ENCODE measurements around the gene FGFRL1.
"Not testable (repeated sequence)": the region's sequence is repeated elsewhere in the genome, so short reads cannot be mapped to it uniquely, and the experiment has no call there.

DNA sequence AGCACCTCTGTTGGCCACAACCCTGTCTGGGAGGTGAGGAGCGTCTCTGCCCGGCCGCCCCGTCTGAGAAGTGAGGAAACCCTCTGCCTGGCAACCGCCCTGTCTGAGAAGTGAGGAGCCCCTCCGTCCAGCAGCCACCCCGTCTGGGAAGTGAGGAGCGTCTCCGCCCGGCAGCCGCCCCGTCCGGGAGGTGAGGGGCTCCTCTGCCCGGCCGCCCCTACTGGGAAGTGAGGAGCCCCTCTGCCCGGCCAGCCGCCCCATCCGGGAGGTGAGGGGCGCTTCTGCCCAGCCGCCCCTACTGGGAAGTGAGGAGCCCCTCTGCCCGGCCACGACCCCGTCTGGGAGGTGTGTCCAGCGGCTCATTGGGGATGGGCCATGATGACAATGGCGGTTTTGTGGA, 35.4 kb upstream of the FGFRL1 start:
- TF ChIP-seq, protein P1, sequence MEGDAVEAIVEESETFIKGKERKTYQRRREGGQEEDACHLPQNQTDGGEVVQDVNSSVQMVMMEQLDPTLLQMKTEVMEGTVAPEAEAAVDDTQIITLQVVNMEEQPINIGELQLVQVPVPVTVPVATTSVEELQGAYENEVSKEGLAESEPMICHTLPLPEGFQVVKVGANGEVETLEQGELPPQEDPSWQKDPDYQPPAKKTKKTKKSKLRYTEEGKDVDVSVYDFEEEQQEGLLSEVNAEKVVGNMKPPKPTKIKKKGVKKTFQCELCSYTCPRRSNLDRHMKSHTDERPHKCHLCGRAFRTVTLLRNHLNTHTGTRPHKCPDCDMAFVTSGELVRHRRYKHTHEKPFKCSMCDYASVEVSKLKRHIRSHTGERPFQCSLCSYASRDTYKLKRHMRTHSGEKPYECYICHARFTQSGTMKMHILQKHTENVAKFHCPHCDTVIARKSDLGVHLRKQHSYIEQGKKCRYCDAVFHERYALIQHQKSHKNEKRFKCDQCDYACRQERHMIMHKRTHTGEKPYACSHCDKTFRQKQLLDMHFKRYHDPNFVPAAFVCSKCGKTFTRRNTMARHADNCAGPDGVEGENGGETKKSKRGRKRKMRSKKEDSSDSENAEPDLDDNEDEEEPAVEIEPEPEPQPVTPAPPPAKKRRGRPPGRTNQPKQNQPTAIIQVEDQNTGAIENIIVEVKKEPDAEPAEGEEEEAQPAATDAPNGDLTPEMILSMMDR (conservative IDR thresholded peaks at IDR 0.05 in 1 of 2, IDR thresholded peaks at IDR 0.05 in 1 of 2; ENCODE audit: low read depth in 1 of 2, low read length in 2 of 2) = not testable (repeated sequence)
- not testable (repeated sequence) for TF ChIP-seq EZH2 (IDR thresholded peaks at IDR 0.05; ENCODE audit: low read length, missing control alignments)

Measured in fibroblast of lung (primary cell).